Effector memory CD4-positive, alpha-beta T cell (primary cell): ENCODE results near the gene GDPD4.

Experiments used
- DNase-seq, 3 donors: peaks; one replicate each; pipeline ENCODE4 v3.0.0-alpha.2; 2020
- H3K27ac ChIP-seq: 2 replicates; pipeline ENCODE4 v1.7.0; 2013; ENCODE audit warnings: mild to moderate bottlenecking, low read length, moderate library complexity; ENCODE audit not compliant: insufficient read depth, poor library complexity, severe bottlenecking
- H3K27me3 ChIP-seq: replicated peaks from 2 replicates; pipeline ENCODE4 v1.7.0; 2013; ENCODE audit warnings: mild to moderate bottlenecking, low read length; ENCODE audit not compliant: insufficient read depth, control insufficient read depth, poor library complexity, severe bottlenecking
- H3K36me3 ChIP-seq: 2 replicates; pipeline ENCODE4 v1.7.0; 2013; ENCODE audit warnings: mild to moderate bottlenecking, low read length, moderate library complexity; ENCODE audit not compliant: control insufficient read depth, insufficient read depth
- H3K4me1 ChIP-seq: 2 replicates; pipeline ENCODE4 v1.7.0; 2013; ENCODE audit warnings: low read length, mild to moderate bottlenecking; ENCODE audit not compliant: control insufficient read depth, insufficient read depth, poor library complexity, severe bottlenecking
- H3K4me3 ChIP-seq: 2 replicates; pipeline ENCODE4 v1.7.0; 2013; ENCODE audit warnings: low read length, low read depth, mild to moderate bottlenecking; ENCODE audit not compliant: insufficient read depth, poor library complexity, severe bottlenecking
- H3K9me3 ChIP-seq: 2 replicates; pipeline ENCODE4 v1.7.0; 2013; ENCODE audit warnings: mild to moderate bottlenecking, low read length, moderate library complexity; ENCODE audit not compliant: control insufficient read depth

The GDPD4 gene

DNA sequence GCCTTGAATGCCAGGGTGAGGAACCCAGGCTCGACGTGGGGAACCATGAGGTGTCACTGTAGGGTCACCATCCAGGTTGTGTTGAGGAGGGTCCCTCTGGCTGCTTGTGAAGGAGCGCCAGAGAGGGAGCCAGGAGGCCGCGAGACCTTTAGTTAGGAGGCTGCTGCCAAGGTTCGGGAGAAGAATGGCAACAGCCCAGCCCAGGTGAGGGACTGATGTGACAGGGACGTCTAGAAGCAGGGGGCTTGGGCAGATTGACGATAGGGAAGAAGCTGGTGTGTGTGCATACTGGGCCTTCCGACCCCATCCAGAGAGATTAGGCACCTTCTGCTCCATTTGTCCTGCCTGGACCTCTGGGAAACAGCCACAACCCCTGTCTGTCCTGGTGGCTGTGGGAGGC lies 124.5 kb downstream of the GDPD4 start:
- Histone ChIP-seq H3K27ac (no peak overlapping the region), H3K27me3 (no peaks in the 10 kb centered on the region), H3K9me3 (no peaks in the 10 kb centered on the region), H3K4me1 (no peaks in the 10 kb centered on the region), H3K36me3 (no peaks in the 10 kb centered on the region), H3K4me3 (no peak overlapping the region)
- DNase-seq: no peak

DNA sequence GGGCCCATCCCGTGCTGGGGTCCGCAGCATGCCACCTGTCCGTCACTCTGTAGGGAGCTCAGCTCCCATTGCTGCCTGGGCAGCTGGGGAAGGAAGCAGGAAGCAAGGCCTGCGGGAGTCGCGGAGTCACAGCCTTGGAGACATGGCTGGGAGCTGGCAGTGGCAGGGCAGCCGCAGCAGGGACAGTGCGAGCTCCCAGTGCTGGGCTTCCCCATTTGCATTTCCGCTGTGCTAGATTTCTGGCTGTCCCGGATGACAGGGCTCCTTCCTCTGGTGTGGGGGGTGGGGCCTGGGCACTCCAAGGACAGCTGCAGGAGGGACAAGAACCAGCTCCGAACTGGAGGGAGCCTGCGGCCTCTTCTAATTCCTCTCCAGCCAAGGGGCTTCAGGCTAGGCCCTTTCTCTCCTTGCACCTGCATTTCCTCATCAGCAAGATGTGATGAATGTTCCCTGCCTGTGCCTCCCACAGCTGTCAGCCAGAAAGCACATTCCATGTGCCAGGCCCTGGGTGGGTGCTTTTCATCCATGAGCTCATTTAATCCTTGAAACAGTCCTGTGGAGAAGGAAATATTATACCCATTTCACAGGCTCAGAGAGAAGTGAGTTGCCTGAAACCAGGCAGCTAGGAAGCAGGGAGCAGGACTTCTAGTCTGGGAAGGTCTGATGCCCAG lies 125.5 kb downstream of the GDPD4 start:
- no peak overlapping the region for H3K27ac ChIP-seq
- no peaks in the 10 kb centered on the region for H3K36me3 ChIP-seq
- H3K4me3 ChIP-seq: no peak overlapping the region
- DNase-seq: no peak
- no peaks in the 10 kb centered on the region for H3K9me3 ChIP-seq
- H3K27me3 ChIP-seq: no peaks in the 10 kb centered on the region
- H3K4me1 ChIP-seq: no peaks in the 10 kb centered on the region

DNA sequence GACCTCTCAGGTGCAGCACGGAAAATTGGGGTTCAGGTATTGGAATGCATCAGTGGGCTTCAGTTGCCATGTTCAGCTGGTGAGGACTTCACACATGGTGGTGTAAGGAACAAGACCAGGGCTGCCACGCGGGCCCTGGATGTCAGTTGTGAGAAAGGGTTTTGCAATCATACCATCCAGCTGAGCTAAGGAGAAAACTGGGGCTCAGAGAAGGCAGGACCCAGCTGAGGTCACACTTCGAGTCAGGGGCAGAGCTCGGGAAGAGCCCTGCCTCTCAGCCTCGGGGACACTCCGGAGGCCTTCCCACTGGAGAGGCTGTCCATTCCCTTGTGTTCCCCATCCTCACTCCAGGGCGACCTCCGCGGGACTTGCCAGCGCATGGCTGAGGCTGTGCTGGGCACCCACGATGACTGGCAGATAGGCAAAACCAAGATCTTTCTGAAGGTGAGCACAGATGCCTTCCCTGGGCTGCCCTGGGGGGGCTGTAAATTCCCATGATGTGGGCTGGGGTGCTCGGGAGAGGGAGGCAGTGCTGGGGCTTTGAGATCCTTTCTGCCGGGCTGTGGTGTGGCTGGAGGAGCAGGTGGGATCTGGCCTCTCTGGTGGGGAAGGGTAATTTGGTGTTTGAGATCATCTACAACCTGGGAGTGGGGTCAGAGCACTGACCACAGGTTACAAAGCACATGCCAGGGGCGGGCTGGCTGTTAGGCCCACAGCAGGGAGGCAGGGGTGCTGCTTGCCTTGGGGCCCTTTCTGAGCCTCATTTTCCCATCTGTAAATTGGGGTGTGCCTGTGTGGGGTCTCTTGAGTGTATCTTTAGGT lies 126.3 kb downstream of the GDPD4 start:
- Histone ChIP-seq H3K27me3 (no peaks in the 10 kb centered on the region), H3K36me3 (no peaks in the 10 kb centered on the region), H3K4me1 (no peaks in the 10 kb centered on the region), H3K4me3 (no peak overlapping the region), H3K9me3 (no peaks in the 10 kb centered on the region), H3K27ac (no peak overlapping the region)
- no peak for DNase-seq

DNA sequence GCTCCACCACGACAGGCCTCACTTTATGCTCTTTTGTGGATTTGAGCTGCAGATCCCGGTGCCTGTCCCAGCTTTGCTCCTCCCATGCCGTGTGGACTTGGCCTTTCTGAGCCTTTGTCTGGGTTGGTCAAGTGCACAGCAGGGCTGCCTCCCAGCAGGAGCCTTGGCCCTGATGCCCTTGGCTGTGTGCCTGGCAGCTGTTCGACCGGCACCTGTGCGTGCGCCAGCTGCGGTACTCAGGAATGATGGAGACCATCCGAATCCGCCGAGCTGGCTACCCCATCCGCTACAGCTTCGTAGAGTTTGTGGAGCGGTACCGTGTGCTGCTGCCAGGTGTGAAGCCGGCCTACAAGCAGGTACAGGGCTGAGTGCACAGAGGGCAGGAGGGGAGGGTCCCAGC lies 126.9 kb downstream of the GDPD4 start:
- DNase-seq: no peak
- Histone ChIP-seq H3K27me3 (no peaks in the 10 kb centered on the region), H3K9me3 (no peaks in the 10 kb centered on the region), H3K4me3 (no peak overlapping the region), H3K4me1 (no peaks in the 10 kb centered on the region), H3K36me3 (no peaks in the 10 kb centered on the region), H3K27ac (no peak overlapping the region)

DNA sequence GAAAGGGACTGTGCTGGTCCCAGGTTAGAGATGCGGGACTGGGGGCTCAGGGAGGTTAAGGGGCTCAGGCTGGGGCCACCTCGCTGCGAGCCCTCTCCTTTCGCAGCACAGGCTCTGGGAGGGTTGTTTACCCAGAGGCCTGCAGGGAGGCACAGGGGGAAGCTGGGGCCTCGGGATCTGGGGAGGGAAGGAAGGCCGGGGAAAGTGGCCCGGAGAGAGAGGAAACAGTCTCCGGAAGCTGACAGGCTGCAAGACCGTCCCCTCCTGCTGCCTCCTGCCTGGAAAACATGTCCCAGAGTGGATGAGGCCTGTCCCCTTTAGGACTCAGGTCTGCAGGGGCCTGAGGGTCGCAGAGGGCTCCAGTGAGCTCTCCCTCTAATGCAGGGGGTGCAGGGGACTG lies 128.0 kb downstream of the GDPD4 start:
- Histone ChIP-seq H3K27ac (no peak overlapping the region), H3K36me3 (no peaks in the 10 kb centered on the region), H3K27me3 (no peaks in the 10 kb centered on the region), H3K9me3 (no peaks in the 10 kb centered on the region), H3K4me3 (no peak overlapping the region), H3K4me1 (no peaks in the 10 kb centered on the region)
- DNase-seq: no peak

DNA sequence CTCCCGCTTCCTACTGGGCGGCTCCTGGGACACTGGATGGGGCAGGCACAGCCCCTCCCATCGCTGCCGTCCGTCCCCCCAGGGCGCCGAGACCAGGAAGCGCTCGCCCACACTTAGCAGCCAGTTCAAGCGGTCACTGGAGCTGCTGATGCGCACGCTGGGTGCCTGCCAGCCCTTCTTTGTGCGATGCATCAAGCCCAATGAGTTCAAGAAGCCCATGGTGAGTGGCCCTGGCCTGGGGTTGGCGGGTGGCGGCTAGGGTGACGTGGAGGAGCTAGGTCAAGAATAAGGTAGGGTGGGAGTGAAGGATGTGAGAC lies 128.9 kb downstream of the GDPD4 start:
- H3K27me3 ChIP-seq: no peaks in the 10 kb centered on the region
- no peak overlapping the region for H3K4me3 ChIP-seq
- no peaks in the 10 kb centered on the region for H3K36me3 ChIP-seq
- no peaks in the 10 kb centered on the region for H3K9me3 ChIP-seq
- no peak for DNase-seq
- H3K4me1 ChIP-seq: no peaks in the 10 kb centered on the region
- no peak overlapping the region for H3K27ac ChIP-seq

DNA sequence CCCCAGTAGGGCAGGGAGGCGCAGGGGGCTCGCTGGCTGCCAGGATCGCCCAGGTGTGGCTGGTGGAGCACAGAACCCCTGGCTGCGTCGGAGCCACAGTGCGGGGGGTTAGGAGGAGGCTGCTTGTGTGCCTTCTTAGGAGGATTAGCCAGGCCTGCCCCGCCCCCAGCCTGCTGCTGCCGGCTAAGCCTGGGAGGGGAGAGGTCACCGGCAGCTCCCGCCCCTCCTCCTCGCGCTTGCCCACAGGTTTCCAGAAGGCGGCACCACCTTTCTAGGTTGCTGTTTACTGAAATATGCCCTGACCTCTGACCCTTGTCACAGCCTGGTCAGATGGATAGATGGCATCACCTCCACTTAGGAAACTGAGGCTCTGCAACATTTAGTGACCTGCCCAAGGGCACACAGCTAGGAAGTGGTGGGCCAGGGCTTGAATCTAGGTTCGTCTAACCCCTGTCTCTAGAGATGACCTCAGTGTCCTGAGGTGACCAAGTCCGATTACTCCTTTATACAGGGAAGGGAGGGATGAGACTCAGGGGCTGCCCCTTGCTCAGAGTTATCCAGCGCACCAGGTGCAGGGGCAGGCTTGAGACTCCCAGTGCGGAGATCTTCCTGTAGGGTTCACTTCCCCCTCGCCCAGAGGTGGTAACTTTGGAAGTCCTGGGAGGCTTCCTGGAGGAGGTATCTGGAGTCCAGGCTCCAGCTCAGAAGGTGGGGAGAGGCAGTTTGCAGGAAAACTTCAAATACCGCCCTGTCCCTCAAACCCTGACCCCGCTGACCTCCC lies 129.4 kb downstream of the GDPD4 start:
- H3K9me3 ChIP-seq: no peaks in the 10 kb centered on the region
- no peak for DNase-seq
- no peak overlapping the region for H3K4me3 ChIP-seq
- no peaks in the 10 kb centered on the region for H3K27me3 ChIP-seq
- H3K27ac ChIP-seq: no peak overlapping the region
- H3K4me1 ChIP-seq: no peaks in the 10 kb centered on the region
- H3K36me3 ChIP-seq: no peaks in the 10 kb centered on the region

DNA sequence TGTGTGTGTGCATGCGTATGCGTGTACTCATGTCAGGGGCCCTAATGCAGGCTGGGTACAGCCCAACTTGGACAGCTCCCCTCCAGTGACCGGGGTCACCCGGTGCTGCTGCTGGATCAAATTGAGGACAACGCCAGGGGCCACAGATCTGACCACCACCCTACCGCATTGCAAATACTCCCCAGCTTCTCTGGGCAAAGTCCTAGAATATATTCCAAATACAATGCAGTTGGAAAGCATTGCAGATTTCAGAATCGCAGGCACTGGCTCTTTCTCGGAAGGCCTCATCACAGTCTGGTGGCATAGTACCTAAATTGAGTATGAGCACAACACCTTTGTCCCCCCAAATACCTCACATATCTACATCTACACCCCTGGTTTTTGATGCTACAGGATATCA lies 130.2 kb downstream of the GDPD4 start:
- Histone ChIP-seq H3K9me3 (no peaks in the 10 kb centered on the region), H3K27me3 (no peaks in the 10 kb centered on the region), H3K4me1 (no peaks in the 10 kb centered on the region), H3K27ac (no peak overlapping the region), H3K36me3 (no peaks in the 10 kb centered on the region), H3K4me3 (no peak overlapping the region)
- no peak for DNase-seq

DNA sequence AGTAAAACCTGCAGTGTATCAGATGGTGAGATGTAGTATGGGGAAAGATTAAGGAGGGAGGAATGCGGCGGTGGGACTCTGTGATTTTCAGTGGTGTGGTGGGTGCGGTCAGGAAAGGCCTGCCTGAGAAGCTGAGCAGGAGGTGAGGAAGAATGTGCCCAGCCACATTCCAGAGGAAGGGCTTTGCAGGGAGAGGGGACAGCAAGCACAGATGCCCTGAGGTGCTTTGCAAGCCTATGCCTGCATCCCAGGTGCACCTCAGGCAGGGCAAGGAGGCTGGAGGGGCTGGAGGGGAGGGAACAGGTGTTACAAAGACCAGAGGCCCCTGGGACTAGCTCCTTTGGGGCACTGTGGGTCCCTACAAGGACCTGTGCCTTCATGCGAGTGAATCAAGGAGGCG lies 131.4 kb downstream of the GDPD4 start:
- Histone ChIP-seq H3K27ac (no peak overlapping the region), H3K4me1 (no peaks in the 10 kb centered on the region), H3K27me3 (no peaks in the 10 kb centered on the region), H3K36me3 (no peaks in the 10 kb centered on the region), H3K9me3 (no peaks in the 10 kb centered on the region), H3K4me3 (no peak overlapping the region)
- no peak for DNase-seq

DNA sequence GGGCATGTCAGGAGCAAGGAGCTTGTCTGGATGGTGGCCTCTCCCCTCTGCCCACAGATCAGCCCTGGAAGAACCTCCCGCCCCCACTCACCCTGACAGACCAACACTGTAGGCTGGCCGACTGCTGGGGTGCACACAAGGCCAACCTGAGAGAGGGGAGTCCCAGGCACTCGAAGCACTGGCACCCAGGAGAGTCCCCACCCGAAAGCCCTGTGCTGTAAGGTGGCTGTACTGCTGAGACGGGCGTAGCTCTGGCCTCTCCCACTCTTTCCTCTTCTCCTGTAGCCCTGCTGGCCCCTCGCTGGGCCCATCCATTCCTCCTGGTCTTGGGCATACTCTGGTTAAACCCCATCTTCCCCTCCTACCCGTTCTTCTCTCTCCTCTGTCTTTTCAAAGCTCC lies 133.7 kb downstream of the GDPD4 start:
- Histone ChIP-seq H3K4me3 (no peak overlapping the region), H3K9me3 (no peaks in the 10 kb centered on the region), H3K4me1 (no peaks in the 10 kb centered on the region), H3K36me3 (no peaks in the 10 kb centered on the region), H3K27ac (no peak overlapping the region), H3K27me3 (no peaks in the 10 kb centered on the region)
- no peak for DNase-seq
